NCI-H1417 (cell line): ENCODE results near the gene C4orf36.
"Not testable (repeated sequence)": the region's sequence is repeated elsewhere in the genome, so short reads cannot be mapped to it uniquely, and the experiment has no call there.

Experiments used
- DNase-seq, 3 experiments: peaks; one replicate each; lab custom pipeline; 2025; lab: John Stamatoyannopoulos, UW

The C4orf36 gene

GRCh38 chr4:86917212-86918039 lies 25.2 kb upstream of the C4orf36 start:
- no peak for DNase-seq

- no peak for DNase-seq
Measured at GRCh38 chr4:86916392-86916791, 24.2 kb upstream of the C4orf36 start.

GRCh38 chr4:86910820-86911684 lies 18.8 kb upstream of the C4orf36 start:
- no peak for DNase-seq

- DNase-seq = no peak
Measured at GRCh38 chr4:86910369-86910768, 18.1 kb upstream of the C4orf36 start.

- DNase-seq = no peak
Measured at GRCh38 chr4:86909546-86910295, 17.5 kb upstream of the C4orf36 start.

- no peak for DNase-seq
Measured at GRCh38 chr4:86908251-86908657, 16.0 kb upstream of the C4orf36 start.

GRCh38 chr4:86901864-86902263 lies 9.6 kb upstream of the C4orf36 start:
- no peak for DNase-seq

- no peak for DNase-seq
Measured at GRCh38 chr4:86898562-86898961, 6.3 kb upstream of the C4orf36 start.

GRCh38 chr4:86896596-86896995 lies 4.4 kb upstream of the C4orf36 start:
- no peak for DNase-seq

- peak; percentile 40 to 84 (median 80) for DNase-seq
Measured at GRCh38 chr4:86895692-86896488, 3.7 kb upstream of the C4orf36 start.

GRCh38 chr4:86894455-86894854 lies 2.2 kb upstream of the C4orf36 start:
- DNase-seq = no peak

- no peak for DNase-seq
Measured at GRCh38 chr4:86893136-86893535, 914 bp upstream of the C4orf36 start.

- no peak for DNase-seq
Measured at GRCh38 chr4:86892636-86892960, 376 bp upstream of the C4orf36 start.

GRCh38 chr4:86890790-86891189 lies 1.4 kb downstream of the C4orf36 start:
- DNase-seq = no peak

GRCh38 chr4:86879641-86880040 lies 12.6 kb downstream of the C4orf36 start:
- no peak for DNase-seq

- no peak for DNase-seq
Measured at GRCh38 chr4:86878640-86879039, 13.6 kb downstream of the C4orf36 start.

- no peak for DNase-seq
Measured at GRCh38 chr4:86876894-86877685, 15.1 kb downstream of the C4orf36 start.

- DNase-seq = not testable (repeated sequence)
Measured at GRCh38 chr4:86875436-86875835, 16.8 kb downstream of the C4orf36 start.

- no peak for DNase-seq
Measured at GRCh38 chr4:86872135-86872534, 20.1 kb downstream of the C4orf36 start.

- DNase-seq = no peak
Measured at GRCh38 chr4:86870442-86871069, 21.7 kb downstream of the C4orf36 start.
